GOT3 (cell line): Measurements from ENCODE around the gene CIDEB.

Experiments
- DNase-seq: peaks from one replicate; lab custom pipeline; 2025; ENCODE audit warnings: mixed read lengths; lab: John Stamatoyannopoulos, UW

Gene CIDEB

DNA sequence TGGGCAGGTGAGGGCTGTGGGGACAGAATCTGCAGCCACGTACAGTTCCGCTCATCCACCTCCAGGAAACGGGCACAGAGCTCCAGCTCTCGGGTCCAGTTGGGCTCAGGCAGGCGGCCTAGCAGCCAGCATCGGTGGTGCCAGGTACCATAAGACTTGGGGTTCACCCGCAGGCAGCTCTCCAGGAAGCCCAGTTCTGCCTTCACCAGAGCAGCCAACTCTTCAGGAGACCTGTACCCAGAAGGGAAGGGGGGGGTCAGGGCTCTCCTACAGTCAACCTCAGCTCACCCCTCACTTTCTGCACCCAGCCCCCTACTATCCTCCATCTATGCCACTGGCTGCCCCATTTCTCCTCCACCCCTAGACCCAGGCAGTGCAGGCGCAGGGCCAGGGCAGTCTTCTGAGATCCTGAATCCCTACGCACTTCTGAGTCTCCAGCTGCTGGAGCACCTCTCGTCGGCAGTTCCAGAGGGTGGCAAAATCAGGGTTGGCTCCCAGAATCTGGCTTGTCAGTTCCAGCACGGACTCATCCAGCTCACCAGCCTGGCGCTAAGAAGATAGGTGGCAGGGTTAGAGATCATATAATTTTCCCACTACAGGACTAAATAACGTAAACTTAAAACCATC, 37.8 kb downstream of the CIDEB start:
- no peak for DNase-seq

DNA sequence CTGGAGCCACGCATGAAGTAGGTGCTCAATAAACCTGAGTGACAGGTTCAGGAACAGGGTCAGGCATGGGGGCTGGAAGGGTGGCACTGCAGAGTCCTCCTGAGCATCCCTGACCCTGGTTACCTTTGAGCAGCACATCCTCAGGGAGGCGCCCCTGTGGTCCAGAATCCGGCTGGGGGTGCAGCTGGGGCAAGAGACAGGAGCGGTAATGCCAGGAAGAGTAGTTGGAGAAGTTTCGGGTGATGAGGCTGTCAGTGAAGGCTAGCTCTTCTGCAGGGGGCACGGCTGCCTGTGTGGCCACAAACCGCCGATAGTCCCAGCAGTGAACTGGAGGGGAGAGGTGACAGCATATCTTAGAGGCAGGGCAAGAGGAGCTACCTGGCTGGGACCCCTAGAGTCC, 38.4 kb downstream of the CIDEB start:
- DNase-seq, result no peak

DNA sequence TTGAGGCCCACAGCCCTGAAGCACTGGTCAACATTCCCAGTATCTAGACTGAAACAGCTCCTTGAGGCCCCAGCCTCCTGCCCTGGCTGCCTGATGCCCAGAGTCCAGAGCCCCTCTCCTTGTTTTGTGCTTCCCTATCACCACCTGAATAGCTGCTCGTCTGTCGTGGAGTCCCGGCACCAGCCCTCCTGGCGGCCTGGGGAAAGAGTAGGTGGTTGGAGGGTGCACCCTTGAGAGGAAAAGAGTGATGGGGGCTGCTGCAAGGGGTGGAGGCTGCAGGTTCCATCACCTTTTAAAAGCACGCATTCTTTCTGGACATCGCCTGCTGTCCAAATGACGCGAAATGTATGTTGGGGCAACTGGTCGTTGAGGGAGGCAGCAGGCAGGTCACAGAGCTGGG, 39.6 kb downstream of the CIDEB start:
- no peak for DNase-seq

DNA sequence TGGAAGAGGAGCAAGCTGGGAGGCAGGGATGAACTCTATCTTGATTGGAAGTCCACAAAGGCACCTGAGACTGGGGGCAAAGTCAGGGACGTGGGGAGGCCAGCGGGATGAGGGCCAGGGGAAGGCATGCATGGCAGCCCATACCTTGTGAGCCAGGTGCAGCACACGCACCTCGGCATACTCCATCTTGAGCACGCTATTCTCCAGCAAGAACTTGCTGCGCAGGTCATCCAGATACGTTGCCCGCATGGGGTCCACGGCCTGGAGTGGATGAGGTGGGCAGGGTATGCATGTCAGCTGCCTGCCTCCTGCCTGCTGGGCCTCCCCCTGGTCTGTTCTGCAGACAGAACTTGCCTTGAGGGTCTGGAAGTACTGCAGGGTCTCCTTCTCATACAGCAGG, 40.3 kb downstream of the CIDEB start:
- no peak for DNase-seq

DNA sequence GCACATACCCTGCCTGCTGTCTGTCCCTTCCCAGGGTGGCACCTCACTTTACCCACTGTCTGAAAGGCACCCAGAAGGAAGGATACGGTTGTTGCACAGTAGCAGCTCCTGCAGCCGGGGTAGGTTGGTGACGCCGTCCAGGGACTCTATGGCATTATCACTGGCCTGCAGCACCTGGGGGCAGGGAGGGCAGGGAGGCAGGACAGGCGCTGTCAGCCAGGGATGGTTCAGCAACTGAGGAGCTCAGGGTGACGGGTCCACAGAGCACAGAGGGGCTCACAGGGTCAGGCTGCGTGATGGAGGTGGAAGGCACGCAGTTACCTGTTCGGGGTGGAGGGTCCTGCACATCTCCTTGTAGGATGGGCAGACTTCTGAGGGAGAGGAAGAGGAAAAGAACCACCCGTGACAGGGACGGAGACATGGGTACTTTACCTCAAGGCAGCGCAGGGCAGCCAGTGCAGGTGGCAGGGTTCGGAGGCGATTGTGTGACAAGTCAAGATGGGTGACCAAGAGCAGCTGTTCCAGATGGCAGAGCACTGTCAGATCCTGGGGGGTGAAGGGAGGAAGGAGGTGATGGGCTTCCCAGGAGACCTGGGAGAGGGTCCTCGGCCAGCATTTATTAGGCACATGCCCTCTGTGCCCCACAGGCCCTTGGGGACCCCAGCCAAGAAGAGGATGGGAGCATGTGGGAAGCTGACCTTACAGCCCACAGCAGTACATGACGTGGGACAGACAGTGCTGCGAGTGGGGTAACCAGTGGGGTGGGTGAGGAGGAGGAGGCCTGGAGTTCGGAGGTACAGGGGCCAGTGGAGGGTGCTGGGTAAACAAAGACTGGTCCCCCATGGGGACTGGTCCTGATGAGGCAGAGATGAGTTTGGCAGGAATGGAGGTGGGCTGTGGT, 41.2 kb downstream of the CIDEB start:
- DNase-seq, result no peak

DNA sequence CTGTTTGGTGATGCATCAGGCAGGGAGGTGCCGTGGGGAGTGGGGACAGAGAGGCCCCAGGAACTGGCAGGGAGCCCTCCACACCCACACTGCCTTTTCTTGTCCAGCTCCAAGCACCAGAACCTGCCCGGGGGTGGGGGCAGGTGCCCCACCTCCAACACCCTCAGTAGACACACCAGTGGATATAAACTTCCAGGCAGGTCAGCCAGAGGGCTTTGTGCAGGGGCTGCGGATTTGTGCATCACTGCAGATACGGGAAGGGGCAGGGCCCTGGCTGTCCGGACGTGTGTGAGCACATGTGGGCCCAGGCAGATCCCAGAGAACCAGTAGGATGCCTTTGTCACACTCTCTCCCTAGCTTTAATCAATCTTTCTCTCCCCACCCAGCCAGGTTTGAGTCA, 43.5 kb downstream of the CIDEB start:
- DNase-seq, result no peak

DNA sequence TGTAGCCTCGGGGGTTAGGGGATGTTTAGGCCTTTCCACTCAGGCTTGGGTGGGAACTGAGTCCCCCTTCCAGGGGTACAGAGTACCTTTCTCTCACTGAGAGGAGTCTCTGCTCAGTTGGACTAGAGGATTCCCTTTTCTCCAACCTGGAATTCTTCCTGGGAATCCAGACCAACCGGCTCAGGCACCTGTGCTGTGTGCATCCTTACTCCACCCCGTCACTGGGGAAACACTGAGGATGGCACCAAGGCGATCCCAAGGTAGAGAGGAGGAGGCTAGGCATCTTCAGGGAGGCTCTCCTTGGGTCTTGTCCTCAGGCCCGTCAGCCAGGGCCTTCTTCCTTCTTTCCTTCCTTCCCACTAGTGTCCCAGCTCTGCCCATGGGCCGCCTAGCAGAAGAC, 43.9 kb downstream of the CIDEB start:
- DNase-seq, result no peak

DNA sequence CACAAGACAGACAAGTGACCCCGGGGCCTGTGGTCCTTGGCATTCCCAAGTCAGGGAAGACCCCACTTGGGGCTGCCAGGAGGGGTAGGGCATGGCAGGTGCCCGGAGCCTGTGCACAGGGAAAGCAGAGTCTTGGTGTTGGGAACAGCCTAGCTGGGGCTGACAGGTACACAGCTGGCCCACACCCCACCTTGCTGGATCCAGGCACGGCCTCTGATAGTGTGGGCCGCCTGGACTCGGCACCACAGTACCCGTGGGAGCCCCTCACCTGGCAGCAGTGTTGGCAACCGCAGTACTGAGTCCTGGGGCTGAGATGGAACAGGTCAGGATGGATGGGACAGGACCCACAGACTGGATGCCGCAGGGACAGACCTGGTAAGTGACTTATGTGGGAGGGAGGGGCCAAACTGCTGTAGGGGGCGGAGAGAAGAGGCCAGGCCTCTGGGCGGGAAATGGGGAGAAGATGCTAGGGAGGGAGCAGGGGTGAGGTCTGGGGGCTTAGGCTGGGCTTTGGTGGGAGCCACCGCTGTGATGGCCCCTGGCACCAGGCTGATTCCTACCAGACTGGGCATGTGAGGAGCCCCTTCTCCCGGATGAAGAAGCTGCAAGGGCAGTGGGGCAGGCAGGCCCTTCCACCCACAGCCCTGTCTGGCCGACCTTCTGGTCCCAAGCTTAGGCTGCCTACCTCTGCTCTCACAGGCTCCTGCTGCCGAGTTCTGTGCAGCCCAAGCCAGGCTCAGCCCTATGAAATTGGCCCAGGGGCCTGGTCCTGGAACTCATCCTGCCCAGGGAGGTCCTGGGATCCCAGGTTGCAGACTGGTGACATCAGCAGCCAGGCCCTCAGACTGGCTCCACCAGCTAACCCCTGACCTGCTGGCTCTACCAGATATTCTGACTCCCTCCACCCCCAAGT, 44.7 kb downstream of the CIDEB start, which contains the start of gene TGM1:
TSS of gene TGM1 (minus strand) at position 357 of the 913 bp plus-strand sequence. CDS start 825 bp downstream, outside the sequence.
- no peak for DNase-seq

DNA sequence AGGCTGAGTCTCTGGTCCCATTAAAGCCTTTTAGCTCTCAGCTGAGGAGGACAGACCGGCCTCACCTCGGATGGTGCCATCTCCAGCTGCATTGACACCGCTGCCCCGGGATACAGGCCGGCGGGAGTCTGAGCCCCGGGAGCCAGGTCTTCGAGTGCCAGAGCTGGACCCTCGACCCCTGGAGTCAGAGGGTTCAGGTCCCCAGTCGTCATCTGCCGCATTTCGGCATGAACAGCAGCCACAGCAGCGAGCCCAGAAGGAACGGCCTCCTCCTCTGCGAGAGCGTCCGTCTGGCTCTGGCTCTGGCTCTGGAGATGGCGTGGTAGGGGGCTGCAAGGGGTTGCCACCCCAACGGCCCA, 45.8 kb downstream of the CIDEB start:
- DNase-seq, result no peak

DNA sequence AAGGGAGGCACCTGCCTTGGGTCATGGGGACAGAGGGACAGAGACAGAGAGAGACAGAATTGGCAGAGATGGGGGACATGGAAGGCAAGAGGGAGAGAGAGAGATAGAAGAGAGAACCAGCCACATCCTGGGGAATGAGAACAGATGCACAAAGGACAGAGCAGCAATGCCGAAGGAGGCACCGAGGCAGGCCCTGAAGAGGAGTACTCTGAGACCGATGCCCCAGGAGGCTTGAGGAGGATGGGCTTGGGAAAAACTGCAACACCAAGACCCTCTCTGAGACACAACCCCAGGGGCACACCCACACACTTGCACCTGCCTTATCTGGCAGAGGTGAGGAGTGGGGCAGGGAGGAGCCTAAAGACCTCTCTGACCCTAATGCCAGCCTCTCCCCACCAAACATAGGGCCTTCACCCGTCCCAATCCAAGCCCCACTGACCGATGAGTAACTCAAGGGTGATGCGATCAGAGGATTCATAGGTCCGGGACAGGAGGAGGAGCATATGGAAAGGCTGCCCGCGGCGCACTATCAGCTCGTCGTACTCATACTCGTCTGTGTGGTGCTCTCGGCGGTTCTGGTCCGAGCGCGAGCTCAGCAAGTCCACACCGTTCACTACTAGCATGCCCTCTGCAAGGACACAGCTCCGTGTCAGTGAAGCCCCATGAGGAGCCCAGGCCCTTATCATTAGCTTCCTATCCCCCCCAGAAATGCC, 46.4 kb downstream of the CIDEB start:
- no peak for DNase-seq

DNA sequence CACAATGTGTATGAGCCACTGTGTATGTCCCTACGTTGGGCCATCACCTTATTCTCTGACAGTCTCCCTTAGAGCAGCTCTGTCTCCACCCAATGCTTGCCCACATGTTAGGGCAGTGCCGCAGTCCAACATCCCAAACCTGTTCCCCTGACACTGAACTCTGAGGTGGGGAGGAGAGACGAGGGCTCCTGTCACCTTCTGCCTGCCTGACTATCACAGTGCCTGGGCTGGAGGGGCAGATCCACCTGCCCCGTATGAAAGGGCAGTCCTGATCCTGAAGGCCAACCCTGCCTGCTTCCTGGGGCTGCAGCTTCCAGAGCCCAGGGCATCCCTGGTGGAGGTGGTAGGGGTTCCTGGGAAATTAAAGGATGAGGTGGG, 47.0 kb downstream of the CIDEB start:
- no peak for DNase-seq

DNA sequence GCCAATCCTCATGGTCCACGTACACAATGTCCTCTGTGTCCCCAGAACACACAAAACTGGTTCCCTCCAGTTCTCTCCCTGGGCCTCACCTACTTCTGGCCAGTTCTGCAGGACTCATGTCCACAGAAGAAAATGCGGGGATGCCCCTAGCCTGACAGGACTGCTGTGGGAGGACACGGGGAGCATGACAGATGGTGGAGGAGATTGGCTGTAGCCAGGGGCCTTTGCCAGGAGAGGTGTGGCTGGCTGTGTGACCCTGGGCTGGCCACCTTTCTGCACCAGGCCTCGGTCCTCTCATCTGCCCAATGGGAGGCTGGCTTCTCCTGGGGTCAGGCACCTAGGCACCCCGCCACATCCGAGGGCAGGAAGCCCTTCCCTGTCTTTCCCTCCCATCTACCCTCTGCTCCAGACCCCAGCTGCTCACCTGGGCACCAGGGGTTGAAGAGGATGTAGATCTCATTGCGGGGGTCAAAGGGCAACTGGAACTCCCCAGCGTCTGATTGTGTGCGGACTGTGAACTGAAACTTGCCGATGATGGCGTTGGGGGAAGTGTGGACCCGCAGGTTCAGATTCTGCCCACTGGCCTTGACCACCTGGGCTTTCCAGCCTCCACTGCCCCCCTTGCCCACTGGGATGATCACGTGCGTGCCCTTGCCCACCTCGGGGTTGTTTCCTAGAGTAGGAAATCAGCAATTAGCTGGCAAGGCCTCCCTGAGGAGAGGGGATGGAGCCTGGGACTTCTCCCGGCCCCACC, 47.6 kb downstream of the CIDEB start:
- no peak for DNase-seq

DNA sequence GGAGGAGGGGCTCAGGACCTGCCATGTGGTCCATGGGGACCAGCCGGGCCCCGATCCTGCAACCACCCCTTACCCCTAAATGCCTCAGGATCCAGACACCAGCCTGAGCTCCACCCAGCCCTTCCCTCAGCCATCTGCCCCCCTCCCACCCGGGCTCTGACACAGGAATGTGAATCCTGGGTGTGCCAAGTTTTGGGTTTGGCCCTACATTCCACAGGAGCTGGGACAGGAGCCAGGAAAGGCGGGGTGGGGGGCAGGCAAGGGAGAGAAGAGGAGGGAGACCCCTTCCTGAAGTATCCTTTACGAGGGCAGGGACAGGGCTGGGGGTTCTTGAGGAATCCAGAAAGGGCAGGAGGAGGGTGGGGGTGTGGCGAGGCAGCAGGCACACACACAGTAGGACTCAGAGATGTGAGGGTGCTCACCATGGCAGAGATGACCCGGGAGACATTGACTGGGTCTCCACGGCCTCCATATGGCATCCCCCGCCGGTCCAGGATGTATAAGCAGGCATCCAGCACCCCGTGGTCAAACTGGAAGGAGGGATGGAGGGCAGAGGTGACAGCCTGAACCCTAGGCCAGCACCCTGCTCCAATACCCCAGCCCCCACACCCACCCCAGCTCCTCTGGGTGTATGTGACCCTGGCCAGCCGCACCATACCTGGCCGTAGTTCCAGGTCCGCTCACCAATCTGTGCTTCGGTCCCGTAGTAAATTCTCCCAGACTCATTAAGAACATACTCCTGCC, 48.3 kb downstream of the CIDEB start:
- no peak for DNase-seq

DNA sequence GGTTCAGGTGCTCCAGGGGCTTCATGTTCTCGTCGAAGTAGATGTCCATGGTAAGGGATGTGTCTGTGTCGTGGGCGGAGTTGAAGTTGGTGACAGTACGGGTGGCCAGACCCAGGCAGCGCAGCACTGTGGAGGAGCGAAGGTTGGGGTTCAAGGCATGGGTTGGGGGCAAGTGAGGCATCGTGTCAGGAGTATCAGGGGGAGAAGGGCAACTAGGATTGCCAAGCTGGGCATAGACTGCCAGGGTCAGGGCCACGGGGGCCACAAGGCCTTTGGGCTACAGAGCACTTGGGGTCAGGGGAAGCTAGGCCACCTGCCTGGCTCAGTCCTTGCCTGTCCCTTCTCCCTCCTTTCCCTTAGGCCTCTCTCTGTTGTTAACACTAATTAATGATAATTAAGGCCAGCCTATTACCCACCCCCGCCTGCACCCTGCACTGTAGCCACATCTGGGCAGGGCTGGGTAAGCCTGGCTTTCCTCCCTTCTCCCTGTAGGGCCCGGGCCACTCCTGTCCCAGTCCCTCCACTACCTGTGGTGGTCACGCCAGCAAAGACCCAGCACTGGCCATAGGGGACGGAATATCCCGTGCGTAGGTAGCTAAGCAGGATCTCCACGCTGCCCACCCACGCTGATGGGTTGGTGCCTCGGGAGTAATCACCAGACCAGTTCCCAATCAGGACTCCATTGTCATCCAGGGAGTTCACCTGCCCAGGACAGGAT, 49.1 kb downstream of the CIDEB start:
- DNase-seq, result no peak

DNA sequence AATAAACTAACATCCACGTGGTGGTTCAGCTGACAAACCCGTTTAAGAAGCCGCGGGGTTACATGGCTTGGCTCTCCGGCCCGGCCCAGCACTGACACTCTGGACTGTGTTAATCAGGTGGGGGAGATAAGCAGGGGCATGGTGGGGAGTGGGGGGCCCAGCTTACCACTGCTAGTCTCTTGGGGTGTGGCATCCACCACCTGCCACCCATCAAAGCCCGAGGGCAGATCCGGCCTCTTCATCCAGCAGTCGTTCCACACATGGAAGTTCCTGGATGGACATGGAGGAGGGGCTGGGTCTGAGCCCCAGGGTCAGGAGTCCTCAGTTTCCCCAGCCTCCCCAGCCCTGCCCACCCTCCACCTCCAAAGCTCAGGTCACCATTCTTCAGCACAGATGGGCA, 49.7 kb downstream of the CIDEB start:
- DNase-seq, result no peak

DNA sequence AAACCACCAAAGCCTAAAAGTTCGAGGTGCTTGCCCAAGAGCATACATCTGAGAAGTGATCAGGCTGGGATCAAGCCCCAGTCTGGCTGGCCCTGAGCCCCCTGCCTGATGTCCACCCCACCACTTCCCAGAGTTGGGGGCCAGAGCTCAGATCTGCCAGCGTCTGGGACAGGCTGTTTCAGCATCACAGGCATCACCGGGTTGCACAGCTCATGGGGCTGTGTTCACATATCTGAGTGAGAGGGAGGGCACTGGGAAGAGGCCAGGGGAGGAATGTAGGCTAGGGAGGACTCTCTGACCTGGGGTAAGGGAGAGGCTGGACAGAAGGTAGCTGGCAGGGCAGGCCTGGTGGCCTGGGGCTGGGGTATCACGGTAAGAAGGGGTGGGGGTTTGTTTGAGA, 50.8 kb downstream of the CIDEB start:
- no peak for DNase-seq

DNA sequence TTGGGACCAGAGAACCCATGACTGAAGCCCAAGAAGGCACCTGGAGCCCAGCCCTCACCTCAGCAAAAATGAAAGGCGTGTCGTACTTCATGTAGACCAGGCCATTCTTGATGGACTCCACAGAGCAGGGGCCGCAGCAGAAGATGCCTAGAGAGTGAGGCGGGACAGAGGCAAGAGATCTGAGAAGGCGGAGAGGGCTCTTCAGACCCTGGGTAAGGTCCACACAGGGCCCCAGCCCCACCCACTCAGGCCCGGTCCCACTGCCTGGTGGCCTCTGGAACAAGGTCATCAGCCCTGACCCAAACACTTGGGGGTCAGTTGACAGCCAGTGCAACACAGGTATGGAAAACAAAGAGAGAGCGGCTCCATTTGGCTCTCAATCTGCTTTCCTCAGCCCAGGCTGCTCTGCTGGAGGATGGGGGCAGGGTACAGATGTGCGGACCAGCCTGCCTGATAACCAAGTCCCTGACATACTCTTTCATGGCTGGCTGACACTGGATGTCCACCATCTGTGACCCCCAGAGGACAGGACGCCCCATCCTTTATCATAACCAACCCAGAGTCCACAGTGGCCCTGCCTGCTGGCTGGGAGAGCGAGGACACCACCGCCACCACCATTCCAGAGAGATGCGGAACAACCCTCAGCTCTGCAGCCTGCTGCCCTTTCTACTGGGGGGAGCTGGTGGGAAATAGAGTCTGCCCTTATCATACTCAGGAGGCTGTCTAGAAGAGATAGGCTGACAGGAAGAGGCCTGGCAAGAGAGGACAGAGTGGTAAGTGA, 51.7 kb downstream of the CIDEB start:
- DNase-seq, result no peak

DNA sequence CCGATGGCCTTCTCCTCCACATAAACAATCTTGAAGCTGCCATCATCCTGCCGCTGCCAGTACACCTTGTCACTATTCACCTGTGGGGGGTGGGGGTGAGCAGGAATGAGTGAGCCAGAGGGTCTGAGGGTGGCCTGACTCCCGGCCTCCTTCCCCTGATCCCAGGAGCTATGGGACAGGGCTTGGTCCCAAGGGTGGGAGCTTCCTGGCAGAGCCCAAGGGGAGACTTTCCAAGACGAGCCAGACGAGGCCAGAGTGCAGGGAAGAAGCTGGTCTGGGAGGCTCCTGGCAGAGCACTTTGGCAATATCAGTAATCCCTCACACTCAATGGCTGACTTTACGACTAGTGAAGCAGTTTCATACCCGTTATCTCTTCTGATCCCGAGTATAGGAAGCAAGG, 52.3 kb downstream of the CIDEB start:
- no peak for DNase-seq
